NCI-H2107 treated with DMSO at 0.1 percent for 48 hours (cell line): ENCODE data around the gene FAM162A.
A peak's percentile ranks its signal among the peaks of the same experiment; 100 is the strongest.

ENCODE experiments used
- DNase-seq: peaks from one replicate; lab custom pipeline; 2025; ENCODE audit not compliant: unreplicated experiment; lab: John Stamatoyannopoulos, UW

The FAM162A gene

GRCh38 chr3:122387709-122388108 is 3.7 kb downstream of the FAM162A start:
- DNase-seq = no peak

GRCh38 chr3:122389197-122389596 is 5.2 kb downstream of the FAM162A start:
- no peak for DNase-seq

- no peak for DNase-seq
These were observed 5.9 kb downstream of the FAM162A start for GRCh38 chr3:122389892-122390291.

GRCh38 chr3:122390665-122391064 is 6.7 kb downstream of the FAM162A start:
- no peak for DNase-seq

- DNase-seq = no peak
These were observed 7.9 kb downstream of the FAM162A start for GRCh38 chr3:122391681-122392446.

GRCh38 chr3:122392868-122393844 is 9.2 kb downstream of the FAM162A start:
- peak; percentile 49 for DNase-seq

- no peak for DNase-seq
These were observed 10.2 kb downstream of the FAM162A start for GRCh38 chr3:122394173-122394572.

- no peak for DNase-seq
These were observed 11.6 kb downstream of the FAM162A start for GRCh38 chr3:122395582-122395981.

- DNase-seq = no peak
These were observed 12.5 kb downstream of the FAM162A start for GRCh38 chr3:122396511-122396910.

- DNase-seq = no peak
These were observed 13.2 kb downstream of the FAM162A start for GRCh38 chr3:122397201-122397600.

GRCh38 chr3:122398920-122399319 is 14.9 kb downstream of the FAM162A start:
- DNase-seq = no peak

GRCh38 chr3:122403489-122403888 is 19.5 kb downstream of the FAM162A start:
- DNase-seq = no peak

GRCh38 chr3:122405015-122405414 is 21.0 kb downstream of the FAM162A start:
- no peak for DNase-seq

- DNase-seq = no peak
These were observed 22.2 kb downstream of the FAM162A start for GRCh38 chr3:122406198-122406597.

- DNase-seq = no peak
These were observed 24.0 kb downstream of the FAM162A start for GRCh38 chr3:122407946-122408345.

- DNase-seq = no peak
These were observed 25.5 kb downstream of the FAM162A start for GRCh38 chr3:122409446-122409845.

GRCh38 chr3:122410111-122410510 is 26.1 kb downstream of the FAM162A start:
- no peak for DNase-seq

- DNase-seq = no peak
These were observed 26.7 kb downstream of the FAM162A start for GRCh38 chr3:122410639-122411038.

GRCh38 chr3:122414391-122414790 is 30.4 kb downstream of the FAM162A start:
- DNase-seq = no peak

GRCh38 chr3:122415104-122415744 is 31.2 kb downstream of the FAM162A start:
- no peak for DNase-seq
